HG03097 (cell line): ENCODE data around the gene PRPF31.
A peak's percentile ranks its signal among the peaks of the same experiment; 100 is the strongest.

ENCODE experiments used
- ATAC-seq: cut with Tn5 transposase; IDR thresholded peaks from one replicate; pipeline ENCODE4 v1.9.1; 2021; ENCODE audit not compliant: unreplicated experiment, low FRiP score

Gene PRPF31

GRCh38 chr19:54106716-54107115 is 8.8 kb upstream of the PRPF31 start:
- ATAC-seq, result no peak

GRCh38 chr19:54107876-54108490 is 7.6 kb upstream of the PRPF31 start:
- ATAC-seq, result no peak

- ATAC-seq, result no peak
Observed at GRCh38 chr19:54108496-54108895, 7.1 kb upstream of the PRPF31 start.

- no peak for ATAC-seq
Observed at GRCh38 chr19:54109651-54110050, 5.9 kb upstream of the PRPF31 start.

- ATAC-seq, result no peak
Observed at GRCh38 chr19:54114340-54115108, 1.0 kb upstream of the PRPF31 start.

- ATAC-seq, result no peak
Observed at GRCh38 chr19:54121259-54121658, 5.7 kb downstream of the PRPF31 start.

GRCh38 chr19:54123682-54124081 is 8.1 kb downstream of the PRPF31 start:
- no peak for ATAC-seq

- ATAC-seq, result no peak
Observed at GRCh38 chr19:54124393-54124792, 8.8 kb downstream of the PRPF31 start.

GRCh38 chr19:54125713-54126112 is 10.2 kb downstream of the PRPF31 start:
- no peak for ATAC-seq

- no peak for ATAC-seq
Observed at GRCh38 chr19:54127688-54128440, 12.3 kb downstream of the PRPF31 start.

- no peak for ATAC-seq
Observed at GRCh38 chr19:54128441-54128725, 12.8 kb downstream of the PRPF31 start.

- ATAC-seq, result no peak
Observed at GRCh38 chr19:54128796-54129616, 13.5 kb downstream of the PRPF31 start.

GRCh38 chr19:54129617-54129996 is 14.1 kb downstream of the PRPF31 start:
- ATAC-seq, result no peak

- no peak for ATAC-seq
Observed at GRCh38 chr19:54133312-54133956, 17.9 kb downstream of the PRPF31 start.

- ATAC-seq, result no peak
Observed at GRCh38 chr19:54133957-54134590, 18.5 kb downstream of the PRPF31 start.

- no peak for ATAC-seq
Observed at GRCh38 chr19:54136086-54136863, 20.7 kb downstream of the PRPF31 start.

- ATAC-seq, result peak; percentile 79
Observed at GRCh38 chr19:54136864-54137698, 21.5 kb downstream of the PRPF31 start.

- ATAC-seq, result no peak
Observed at GRCh38 chr19:54137699-54138488, 22.3 kb downstream of the PRPF31 start, which contains the start of gene CNOT3. CNOT3 (plus strand) TSS chr19:54137762; CDS start chr19:54142979, 5,217 bp downstream.
